Lower lobe of right lung (tissue), 2 donors: Measurements from ENCODE around the gene LOXL4. TPM values are rescaled to one million over a fixed set of nuclear protein-coding genes. Genes with fewer than 3 reads are reported as not detected.
A peak's percentile ranks its signal among the peaks of the same experiment; 100 is the strongest.

ENCODE experiments used
- ATAC-seq, 2 donors: fragments of 200-7000 bp; cut with Tn5 transposase; one replicate each; pipeline ENCODE4 v1.9.1; 2020 to 2022; ENCODE audit warnings: mild to moderate bottlenecking in 2 of 2, moderate library complexity in 2 of 2
- DNase-seq: peaks from one replicate; pipeline ENCODE4 v3.0.0-alpha.2; 2020
- H3K27ac ChIP-seq: fragments of 200-600 bp; one replicate; pipeline ENCODE4 v1.8.0; 2022
- H3K27me3 ChIP-seq: fragments of 200-600 bp; one replicate; pipeline ENCODE4 v1.8.0; 2022; ENCODE audit warnings: low read depth
- H3K36me3 ChIP-seq: fragments of 200-600 bp; one replicate; pipeline ENCODE4 v1.8.0; 2022; ENCODE audit warnings: mild to moderate bottlenecking
- H3K4me1 ChIP-seq: fragments of 200-600 bp; one replicate; pipeline ENCODE4 v1.8.0; 2022
- H3K4me3 ChIP-seq: fragments of 200-600 bp; one replicate; pipeline ENCODE4 v1.8.0; 2022; ENCODE audit warnings: mild to moderate bottlenecking
- H3K9me3 ChIP-seq: fragments of 200-600 bp; one replicate; pipeline ENCODE4 v1.8.0; 2022
- intact Hi-C: fragments of 100-400 bp; cut with DNase I; formaldehyde crosslinking; loops from one replicate; pipeline ENCODE4 v1.11.0; 2022
- total RNA-seq: library from RNA; stranded (reverse); fragmentation: NEBNext Ultra II Directional; extraction: Animal tissue kit (Norgen Biotek cat#: 25700); gene quantifications from one replicate; pipeline ENCODE4 v1.2.1, GENCODE V29; 2021
- TF ChIP-seq, protein P1 (sequence below): fragments of 200-600 bp; IDR thresholded peaks from one replicate; pipeline ENCODE4 v1.8.0; 2022; ENCODE audit warnings: antibody characterized with exemption, mild to moderate bottlenecking
- donor health status: DM: no; HTN: yes; CAD: no; lungs with severe emphysema.

The LOXL4 gene
- total RNA-seq, 1 donor from 2014 or later, result 4.5 TPM

DNA sequence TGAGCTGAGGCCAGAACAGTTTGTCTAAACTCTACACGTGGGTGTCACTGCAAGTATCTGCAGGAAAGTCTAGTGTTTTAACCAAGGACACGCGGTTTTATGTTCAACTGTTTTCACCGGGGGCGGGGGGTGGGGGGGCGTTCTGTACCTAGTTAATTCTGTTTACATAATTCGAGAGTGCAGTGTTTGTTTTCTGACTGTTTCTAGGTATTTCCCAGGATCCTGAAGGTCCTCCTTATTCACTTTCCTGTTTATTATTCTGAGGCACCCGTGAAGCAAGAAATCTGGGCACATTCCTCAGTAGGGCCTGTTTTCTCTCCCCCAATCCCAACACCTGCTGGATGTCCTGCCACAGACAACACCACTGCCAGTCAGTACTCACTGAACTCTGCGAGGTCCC lies 7.6 kb downstream of the LOXL4 start:
- Histone ChIP-seq H3K9me3 (no peaks in the 10 kb centered on the region), H3K27ac (no peak overlapping the region), H3K36me3 (no peaks in the 10 kb centered on the region), H3K4me1 (peaks cover 9% of the 10 kb centered on the region), H3K4me3 (no peak overlapping the region), H3K27me3 (no peaks in the 10 kb centered on the region)
- TF ChIP-seq, protein P1, sequence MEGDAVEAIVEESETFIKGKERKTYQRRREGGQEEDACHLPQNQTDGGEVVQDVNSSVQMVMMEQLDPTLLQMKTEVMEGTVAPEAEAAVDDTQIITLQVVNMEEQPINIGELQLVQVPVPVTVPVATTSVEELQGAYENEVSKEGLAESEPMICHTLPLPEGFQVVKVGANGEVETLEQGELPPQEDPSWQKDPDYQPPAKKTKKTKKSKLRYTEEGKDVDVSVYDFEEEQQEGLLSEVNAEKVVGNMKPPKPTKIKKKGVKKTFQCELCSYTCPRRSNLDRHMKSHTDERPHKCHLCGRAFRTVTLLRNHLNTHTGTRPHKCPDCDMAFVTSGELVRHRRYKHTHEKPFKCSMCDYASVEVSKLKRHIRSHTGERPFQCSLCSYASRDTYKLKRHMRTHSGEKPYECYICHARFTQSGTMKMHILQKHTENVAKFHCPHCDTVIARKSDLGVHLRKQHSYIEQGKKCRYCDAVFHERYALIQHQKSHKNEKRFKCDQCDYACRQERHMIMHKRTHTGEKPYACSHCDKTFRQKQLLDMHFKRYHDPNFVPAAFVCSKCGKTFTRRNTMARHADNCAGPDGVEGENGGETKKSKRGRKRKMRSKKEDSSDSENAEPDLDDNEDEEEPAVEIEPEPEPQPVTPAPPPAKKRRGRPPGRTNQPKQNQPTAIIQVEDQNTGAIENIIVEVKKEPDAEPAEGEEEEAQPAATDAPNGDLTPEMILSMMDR, result no peak
- intact Hi-C loops, result no loop called here
- ATAC-seq (peak in 1 of 2 donors; percentile 6), DNase-seq (no peak)

DNA sequence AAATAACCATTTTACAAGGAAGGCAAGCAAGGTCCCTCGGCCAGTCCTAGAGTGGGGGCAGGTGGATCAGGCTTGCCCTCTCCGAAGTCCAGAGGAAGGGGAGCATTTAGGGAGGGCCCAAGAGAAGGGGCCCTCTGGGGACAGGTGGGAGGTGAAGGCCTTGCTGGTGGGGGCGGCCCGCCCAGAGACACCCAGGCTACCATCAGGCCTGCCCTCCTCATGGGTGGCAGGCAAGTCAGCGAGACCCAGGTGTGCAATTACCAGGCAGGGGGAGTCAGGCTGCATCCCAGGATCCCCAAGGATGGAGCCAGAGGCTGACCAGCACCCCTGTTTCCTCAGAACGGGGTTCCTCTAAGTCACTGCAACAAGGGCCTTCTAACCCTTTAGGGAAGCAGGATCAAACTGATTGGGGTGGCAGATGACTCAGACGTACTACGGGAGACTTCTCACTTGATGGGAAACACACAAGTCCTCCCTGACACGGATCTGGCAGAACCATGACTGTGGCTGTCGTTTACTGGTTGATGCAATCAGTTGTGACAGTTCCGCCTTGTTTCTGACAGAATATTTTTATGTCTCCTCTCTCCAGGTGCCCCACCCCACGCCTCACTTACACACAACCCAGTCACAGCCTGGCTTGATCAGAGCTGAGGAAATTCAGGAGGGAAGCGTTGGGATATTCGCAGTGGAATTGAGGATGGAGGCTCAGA lies 8.2 kb downstream of the LOXL4 start:
- no peak overlapping the region for H3K27ac ChIP-seq
- no peaks in the 10 kb centered on the region for H3K9me3 ChIP-seq
- intact Hi-C loops, result no loop called here
- peak; percentile 6 to 24 for ATAC-seq
- no peak overlapping the region for H3K4me3 ChIP-seq
- no peaks in the 10 kb centered on the region for H3K36me3 ChIP-seq
- no peaks in the 10 kb centered on the region for H3K27me3 ChIP-seq
- TF ChIP-seq, protein P1, result no peak
- H3K4me1 ChIP-seq, result peaks cover 9% of the 10 kb centered on the region
- no peak for DNase-seq

DNA sequence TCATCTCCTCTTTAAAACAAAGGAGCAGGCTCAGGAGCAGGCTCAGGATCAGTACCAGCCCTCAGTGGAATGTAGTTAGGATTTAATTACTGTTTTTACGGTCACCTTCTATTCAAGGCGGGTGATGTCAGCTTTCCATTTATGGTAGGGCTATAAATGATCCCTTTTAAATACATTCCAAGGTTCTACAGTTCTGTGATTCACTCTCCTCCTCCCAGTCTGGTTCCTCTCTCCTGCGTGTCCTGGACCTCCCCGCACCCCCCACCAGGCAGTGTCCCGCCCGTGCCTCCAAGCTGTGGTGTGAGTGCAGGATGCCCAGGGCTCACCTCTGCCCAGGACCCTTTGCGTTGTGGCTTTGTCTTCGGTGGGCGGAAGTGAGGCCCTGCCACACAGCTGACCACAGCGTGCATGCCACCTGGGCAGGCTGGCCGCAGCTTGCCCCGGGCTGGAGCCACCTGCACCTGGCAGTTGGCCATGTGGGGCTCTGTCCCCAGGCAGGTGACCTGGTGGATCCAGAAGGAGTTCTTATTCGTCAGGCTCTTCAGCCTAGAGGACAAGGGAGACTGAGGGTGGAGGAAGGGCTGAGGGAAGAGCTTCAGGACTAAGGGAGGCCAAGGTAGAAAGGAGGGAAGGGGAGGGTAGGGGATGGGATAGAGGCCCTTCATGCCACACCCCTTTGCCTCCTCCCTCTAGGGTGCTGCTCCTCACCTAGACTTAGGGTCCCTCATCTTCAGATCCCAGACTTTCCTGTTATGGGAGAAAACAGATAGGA lies 9.1 kb downstream of the LOXL4 start:
- intact Hi-C loops, result no loop called here

DNA sequence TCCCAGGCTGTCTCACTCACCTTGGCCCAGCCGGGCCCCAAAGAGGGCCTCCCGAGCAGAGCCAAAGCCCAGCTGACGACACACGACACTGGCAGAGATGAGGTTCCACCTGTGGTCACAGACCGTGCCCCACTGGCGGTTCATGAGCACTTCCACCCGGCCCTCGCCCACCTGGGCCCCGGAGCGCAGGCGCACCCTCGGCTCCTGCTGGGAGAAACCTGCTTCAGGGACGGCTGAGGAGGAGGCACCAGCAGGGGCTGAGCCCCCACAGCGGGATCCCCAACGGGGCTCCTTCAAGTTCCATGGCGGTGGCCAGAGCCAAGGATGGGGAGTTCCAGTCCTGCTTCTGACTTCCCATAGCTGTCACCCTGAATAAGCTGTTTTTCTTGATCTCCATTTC lies 10.0 kb downstream of the LOXL4 start:
- DNase-seq (no peak), ATAC-seq (no peak)
- H3K27ac ChIP-seq, result no peak overlapping the region
- H3K4me1 ChIP-seq, result peaks cover 9% of the 10 kb centered on the region
- H3K36me3 ChIP-seq, result peaks cover 5% of the 10 kb centered on the region
- TF ChIP-seq, protein P1, result no peak
- intact Hi-C loops, result no loop called here
- H3K27me3 ChIP-seq, result no peaks in the 10 kb centered on the region
- H3K9me3 ChIP-seq, result no peaks in the 10 kb centered on the region
- no peak overlapping the region for H3K4me3 ChIP-seq

More for the DNA sequence above, 9.1 kb downstream of the LOXL4 start:
- ATAC-seq (no peak), DNase-seq (no peak)
- Histone ChIP-seq H3K27me3 (no peaks in the 10 kb centered on the region), H3K9me3 (no peaks in the 10 kb centered on the region), H3K36me3 (no peaks in the 10 kb centered on the region), H3K4me1 (peaks cover 9% of the 10 kb centered on the region), H3K4me3 (no peak overlapping the region), H3K27ac (no peak overlapping the region)
- TF ChIP-seq, protein P1, result no peak

DNA sequence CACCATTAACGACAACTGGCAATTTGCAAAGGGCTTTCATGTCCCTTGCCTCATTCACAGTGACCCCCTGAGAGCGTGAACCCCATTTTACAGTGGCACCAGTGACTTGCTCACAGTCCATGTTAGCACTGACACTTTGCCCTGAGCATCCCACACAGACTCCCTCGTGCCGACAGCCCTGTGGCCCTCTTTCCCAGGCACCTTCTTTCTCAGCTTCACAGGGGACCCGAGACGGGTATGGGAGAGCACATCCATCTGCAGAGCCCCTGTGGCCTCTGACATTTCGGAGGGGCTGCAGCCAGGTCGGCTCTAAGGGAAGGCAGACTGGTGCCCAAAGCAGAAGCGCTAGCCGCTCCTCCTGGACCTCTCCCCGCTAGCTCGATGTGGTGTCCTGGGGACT lies 10.8 kb downstream of the LOXL4 start:
- DNase-seq (no peak), ATAC-seq (no peak)
- intact Hi-C loops, result no loop called here
- TF ChIP-seq, protein P1, result no peak
- no peaks in the 10 kb centered on the region for H3K9me3 ChIP-seq
- no peak overlapping the region for H3K27ac ChIP-seq
- peaks cover 9% of the 10 kb centered on the region for H3K4me1 ChIP-seq
- no peaks in the 10 kb centered on the region for H3K27me3 ChIP-seq
- H3K36me3 ChIP-seq, result peaks cover 9% of the 10 kb centered on the region
- H3K4me3 ChIP-seq, result no peak overlapping the region
